ENCODE measurements around the gene MTA1.

MTA1 gene

GRCh38 chr14:105384041-105384557, 35.5 kb upstream of the MTA1 start:
- DNase-seq (ENCODE audit: low read depth), result no peak
- no peak for TF ChIP-seq CTCF (IDR thresholded peaks at IDR 0.05; ENCODE audit: control insufficient read depth, insufficient read depth, low read depth, low read length, missing control alignments)

GRCh38 chr14:105384605-105385321, 34.9 kb upstream of the MTA1 start:
- H3K4me3 ChIP-seq (ENCODE audit: control insufficient read depth, low read depth, low read length), result no peak overlapping the region
- TF ChIP-seq CTCF (IDR thresholded peaks at IDR 0.05; ENCODE audit: control insufficient read depth, insufficient read depth, low read depth, low read length, missing control alignments), result no peak
- no peak for DNase-seq (ENCODE audit: low read depth)

More at GRCh38 chr14:105384041-105384557, 35.5 kb upstream of the MTA1 start:
- no peak overlapping the region for H3K4me3 ChIP-seq (ENCODE audit: control insufficient read depth, low read depth, low read length)

- TF ChIP-seq CTCF (IDR thresholded peaks at IDR 0.05; ENCODE audit: control insufficient read depth, insufficient read depth, low read depth, low read length, missing control alignments), result no peak
- no peak for DNase-seq (ENCODE audit: low read depth)
- H3K4me3 ChIP-seq (ENCODE audit: control insufficient read depth, low read depth, low read length), result no peak overlapping the region
Measured at GRCh38 chr14:105385322-105385637, 34.3 kb upstream of the MTA1 start.

- no peak for TF ChIP-seq CTCF (IDR thresholded peaks at IDR 0.05; ENCODE audit: control insufficient read depth, insufficient read depth, low read depth, low read length, missing control alignments)
- DNase-seq (ENCODE audit: low read depth), result no peak
- no peak overlapping the region for H3K4me3 ChIP-seq (ENCODE audit: control insufficient read depth, low read depth, low read length)
Measured at GRCh38 chr14:105385698-105386365, 33.8 kb upstream of the MTA1 start.

GRCh38 chr14:105386581-105387529, 32.8 kb upstream of the MTA1 start:
- no peak for TF ChIP-seq CTCF (IDR thresholded peaks at IDR 0.05; ENCODE audit: control insufficient read depth, insufficient read depth, low read depth, low read length, missing control alignments)
- H3K4me3 ChIP-seq (ENCODE audit: control insufficient read depth, low read depth, low read length), result no peak overlapping the region
- no peak for DNase-seq (ENCODE audit: low read depth)

GRCh38 chr14:105387530-105387922, 32.1 kb upstream of the MTA1 start:
- no peak for DNase-seq (ENCODE audit: low read depth)
- no peak for TF ChIP-seq CTCF (IDR thresholded peaks at IDR 0.05; ENCODE audit: control insufficient read depth, insufficient read depth, low read depth, low read length, missing control alignments)
- H3K4me3 ChIP-seq (ENCODE audit: control insufficient read depth, low read depth, low read length), result no peak overlapping the region
